G401.6 (cell line): Measurements from ENCODE around the gene LRRC74B.
"Not testable (repeated sequence)": the region's sequence is repeated elsewhere in the genome, so short reads cannot be mapped to it uniquely, and the experiment has no call there.

ENCODE experiments used
- FAIRE-seq: peaks from 2 replicates; lab custom pipeline; 2012; peaks lifted over from hg19 to GRCh38; lab: Jason Lieb, UNC

Gene LRRC74B

DNA sequence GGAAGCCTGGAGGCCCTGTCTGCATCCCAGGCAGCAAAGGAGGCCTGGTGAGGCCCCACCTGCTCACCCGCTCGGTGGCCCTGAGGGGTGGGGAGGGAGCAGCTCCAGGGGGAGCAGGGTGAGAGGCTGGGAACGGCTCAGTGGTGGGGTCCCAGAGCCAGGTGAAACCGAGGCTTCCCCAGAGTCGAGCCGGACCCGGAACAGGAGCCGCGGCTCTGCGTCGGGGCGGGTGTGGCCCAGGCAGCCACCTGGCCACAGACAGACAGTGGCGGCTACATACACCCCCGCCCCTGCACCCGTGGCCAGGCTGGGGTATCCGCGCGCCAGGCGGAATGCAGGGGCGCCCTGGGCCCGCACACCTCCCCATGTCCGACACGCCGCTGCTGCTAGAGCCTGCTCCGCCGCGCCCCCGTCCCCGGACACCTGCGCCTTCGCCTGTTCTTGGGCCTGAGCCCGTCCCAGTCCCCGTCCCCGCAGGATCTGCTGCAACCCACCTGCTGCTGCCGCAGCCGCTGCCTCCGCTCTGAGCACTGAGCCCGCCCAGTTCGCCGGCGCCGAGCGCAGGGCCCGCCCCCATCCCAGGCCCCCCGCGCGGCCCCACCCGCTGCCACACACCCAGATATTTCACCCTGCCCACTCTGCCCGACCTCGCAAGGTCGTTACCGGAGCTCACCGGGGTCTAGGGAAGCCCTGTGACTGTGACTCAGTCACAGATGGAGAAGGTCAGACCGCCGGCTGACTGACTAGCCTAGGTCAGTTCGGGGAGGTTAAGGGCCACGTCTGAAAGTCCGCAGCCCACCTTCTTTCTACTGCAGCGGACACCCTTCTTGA is 13.5 kb upstream of the LRRC74B start, which contains the start of gene SLC7A4:
TSS of gene SLC7A4 (minus strand) at position 525 of the 831 bp plus-strand sequence. CDS start 749 bp downstream, outside the sequence.
- no peak for FAIRE-seq

GRCh38 chr22:21032868-21033688 is 12.7 kb upstream of the LRRC74B start:
- no peak for FAIRE-seq

GRCh38 chr22:21033895-21034294 is 11.9 kb upstream of the LRRC74B start:
- no peak for FAIRE-seq

DNA sequence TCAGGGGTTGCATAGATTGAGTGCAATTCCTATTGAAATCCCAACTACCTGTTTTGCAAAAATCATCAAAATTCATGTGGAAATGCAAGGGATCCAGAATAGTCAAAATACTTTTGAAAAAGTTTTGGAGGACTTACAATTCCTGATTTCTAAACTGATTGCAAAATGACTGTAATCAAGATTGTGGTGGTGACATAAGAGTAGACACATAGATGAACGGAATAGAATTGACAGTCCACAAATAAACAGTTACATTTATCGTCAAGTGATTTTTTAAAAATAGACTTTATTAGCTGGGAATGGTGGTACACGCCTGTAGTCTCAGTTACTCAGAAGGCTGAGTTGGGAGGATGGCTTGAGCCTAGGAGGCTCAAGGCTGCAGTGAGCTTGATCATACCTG is 10.8 kb upstream of the LRRC74B start:
- no peak for FAIRE-seq

DNA sequence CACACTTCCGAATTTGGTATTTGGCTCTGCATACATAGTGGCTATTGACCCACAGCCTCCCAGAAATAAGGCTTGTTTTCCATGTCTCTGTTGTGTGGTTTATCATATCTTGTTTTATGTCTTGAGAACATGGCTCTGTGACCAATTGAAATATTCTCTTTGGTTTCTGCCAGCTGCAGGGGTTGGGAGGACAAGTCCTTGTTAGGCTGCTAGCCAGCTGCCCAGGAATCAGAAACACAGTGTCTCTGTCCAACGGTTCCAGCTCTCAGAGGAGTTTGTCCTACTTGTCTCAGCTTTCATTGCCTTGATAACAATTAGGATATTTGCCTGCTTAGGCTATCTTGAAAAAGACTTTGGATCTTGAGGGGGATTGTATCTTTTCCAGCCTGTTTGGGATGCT is 7.3 kb upstream of the LRRC74B start:
- no peak for FAIRE-seq

DNA sequence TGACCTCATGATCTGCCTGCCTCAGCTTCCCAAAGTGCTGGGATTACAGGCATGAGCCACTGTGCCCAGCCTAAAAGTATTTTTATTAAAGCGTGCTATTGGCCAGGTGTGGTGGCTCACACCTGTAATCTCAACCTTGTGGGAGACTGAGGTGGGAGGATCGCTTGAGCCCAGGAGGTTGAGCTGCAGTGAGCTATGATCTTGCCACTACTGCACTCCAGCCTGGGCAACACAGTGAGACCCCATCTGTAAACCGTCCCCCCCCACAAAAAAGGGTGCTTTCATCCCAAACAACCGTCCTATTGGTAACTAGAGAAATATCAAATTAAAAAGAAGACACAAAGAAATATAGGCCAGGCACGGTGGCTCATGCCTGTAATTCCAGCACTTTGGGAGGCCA is 6.6 kb upstream of the LRRC74B start:
- not testable (repeated sequence) for FAIRE-seq

DNA sequence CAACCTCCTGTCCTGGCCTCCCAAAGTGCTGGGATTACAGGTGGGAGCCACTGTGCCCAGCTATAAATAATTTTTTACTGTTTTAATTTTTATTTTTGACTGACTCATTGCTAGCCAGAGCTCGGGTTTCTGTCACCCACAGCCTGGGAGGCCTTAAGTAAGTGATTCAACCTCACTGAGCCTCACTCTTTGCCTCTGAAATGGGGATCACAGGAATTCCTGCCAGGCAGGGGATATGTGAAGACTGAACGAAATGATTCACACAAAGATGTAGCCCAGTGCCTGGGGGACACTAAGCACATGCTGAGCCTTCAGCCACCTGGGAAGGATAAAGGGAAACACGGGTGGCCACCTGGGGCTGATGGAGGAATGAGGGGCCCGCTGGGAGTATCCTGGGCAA is 3.8 kb upstream of the LRRC74B start:
- no peak for FAIRE-seq

DNA sequence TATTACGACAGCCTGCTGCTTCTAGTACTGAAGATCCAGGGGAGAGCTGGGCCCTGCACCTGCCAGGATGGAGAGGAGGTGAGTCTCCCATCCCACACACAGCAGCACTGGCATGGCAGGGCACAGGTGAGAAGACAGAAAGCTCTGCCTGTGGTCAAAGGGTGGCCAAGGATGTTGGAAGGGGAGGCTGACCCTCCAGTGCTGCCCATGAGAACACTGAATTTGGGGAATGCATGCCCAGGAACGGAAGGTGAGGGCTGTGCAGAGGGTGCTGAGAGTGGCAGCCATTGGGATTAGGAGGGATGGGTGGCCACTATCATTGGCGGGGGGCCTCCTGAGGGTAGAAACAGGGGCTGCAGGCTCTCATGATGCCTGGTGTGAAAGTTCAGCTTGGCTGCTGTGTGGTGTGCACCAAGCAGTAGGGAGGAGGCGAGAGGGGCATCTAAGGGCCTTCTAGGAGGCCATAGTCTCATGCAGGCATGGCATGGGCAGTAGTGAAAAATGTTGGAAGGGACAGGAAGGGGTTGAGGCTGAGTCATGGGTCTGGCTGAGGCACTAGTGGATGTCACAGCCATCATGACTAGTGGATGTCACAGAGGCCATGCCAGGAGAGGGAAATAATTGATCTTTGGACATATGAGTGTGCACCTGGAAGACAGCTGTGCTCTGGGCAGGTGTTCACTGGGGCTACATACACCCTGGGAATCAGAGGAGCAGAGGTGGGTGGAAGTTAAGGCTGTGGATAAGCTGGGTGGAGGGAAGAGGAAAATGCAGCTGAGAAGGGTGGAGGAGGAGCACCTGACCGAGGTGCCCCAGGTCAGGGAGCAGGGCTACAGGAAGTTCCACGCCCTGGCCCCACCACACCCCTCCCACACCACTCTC is 2.5 kb upstream of the LRRC74B start:
- FAIRE-seq = no peak

GRCh38 chr22:21043860-21044535 is 1.7 kb upstream of the LRRC74B start:
- no peak for FAIRE-seq

DNA sequence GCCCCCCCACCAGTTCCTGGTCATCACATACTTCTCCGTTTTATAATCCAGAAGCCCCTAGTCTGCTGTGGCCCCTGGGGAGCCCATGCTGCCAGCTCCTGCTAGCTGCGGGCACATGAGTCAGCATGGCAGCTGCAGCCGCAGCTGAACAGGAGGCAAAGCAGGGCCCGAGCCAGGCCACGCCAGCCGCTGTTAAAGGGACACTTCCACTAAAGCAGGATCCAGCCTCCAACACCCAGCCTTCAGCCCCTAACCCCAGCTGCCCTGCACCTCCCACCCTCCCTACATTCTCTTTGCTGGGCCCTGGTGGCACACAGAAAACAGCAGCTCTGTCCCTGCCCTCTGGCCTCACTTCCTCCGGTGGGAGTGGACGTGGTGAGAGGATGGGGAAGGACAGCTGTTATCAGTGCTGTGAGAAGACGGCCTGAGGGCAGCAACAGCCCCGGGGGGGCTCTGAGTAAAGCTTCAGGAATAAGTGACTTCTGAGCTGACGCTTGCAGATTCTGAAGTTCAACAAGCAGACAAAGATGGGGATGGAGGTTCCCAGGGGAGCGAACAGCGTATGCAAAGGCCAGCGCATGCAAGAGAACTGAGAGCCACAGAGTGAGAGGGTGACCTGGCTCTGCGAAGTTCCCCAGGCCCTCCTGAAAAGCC is 688 bp upstream of the LRRC74B start:
- no peak for FAIRE-seq

DNA sequence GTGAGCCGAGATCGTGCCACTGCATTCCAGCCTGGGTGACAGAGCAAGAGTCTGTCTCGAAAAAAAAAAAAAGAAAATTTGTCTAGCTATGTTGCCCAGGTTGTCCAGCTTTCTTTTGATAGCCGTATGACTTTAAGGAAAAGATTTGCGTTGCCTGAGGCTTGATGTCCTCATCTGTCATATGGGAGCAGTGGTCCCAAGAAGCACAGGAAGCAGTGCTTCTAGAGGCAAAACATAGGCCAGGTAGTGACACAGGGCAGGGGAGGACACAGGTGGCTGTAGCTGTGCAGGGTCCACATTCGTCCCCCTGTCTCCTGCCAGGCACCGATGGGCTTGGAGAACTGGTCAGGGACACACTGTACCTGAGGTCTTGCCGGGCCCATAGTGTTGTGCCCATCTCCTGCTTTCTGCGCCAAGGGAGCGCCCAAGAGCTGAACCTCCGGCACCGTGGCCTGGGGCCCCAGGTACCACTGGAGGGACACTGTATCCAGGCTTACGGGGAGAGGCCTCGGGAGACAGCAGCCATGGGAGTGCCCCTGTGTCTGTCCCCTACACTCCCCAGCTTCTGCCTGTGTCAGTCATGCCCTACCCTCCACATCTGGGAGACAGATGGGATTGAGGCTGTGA is 1.4 kb downstream of the LRRC74B start:
- FAIRE-seq = no peak

GRCh38 chr22:21047730-21048129 is 2.0 kb downstream of the LRRC74B start:
- FAIRE-seq = no peak

GRCh38 chr22:21048448-21048847 is 2.7 kb downstream of the LRRC74B start:
- FAIRE-seq = not testable (repeated sequence)

- FAIRE-seq = not testable (repeated sequence)
These were observed 3.2 kb downstream of the LRRC74B start for GRCh38 chr22:21048965-21049364.

- no peak for FAIRE-seq
These were observed 5.5 kb downstream of the LRRC74B start for GRCh38 chr22:21051145-21051830.

- FAIRE-seq = no peak
These were observed 6.2 kb downstream of the LRRC74B start for GRCh38 chr22:21051831-21052400.

GRCh38 chr22:21052715-21053459 is 7.1 kb downstream of the LRRC74B start:
- FAIRE-seq = no peak

DNA sequence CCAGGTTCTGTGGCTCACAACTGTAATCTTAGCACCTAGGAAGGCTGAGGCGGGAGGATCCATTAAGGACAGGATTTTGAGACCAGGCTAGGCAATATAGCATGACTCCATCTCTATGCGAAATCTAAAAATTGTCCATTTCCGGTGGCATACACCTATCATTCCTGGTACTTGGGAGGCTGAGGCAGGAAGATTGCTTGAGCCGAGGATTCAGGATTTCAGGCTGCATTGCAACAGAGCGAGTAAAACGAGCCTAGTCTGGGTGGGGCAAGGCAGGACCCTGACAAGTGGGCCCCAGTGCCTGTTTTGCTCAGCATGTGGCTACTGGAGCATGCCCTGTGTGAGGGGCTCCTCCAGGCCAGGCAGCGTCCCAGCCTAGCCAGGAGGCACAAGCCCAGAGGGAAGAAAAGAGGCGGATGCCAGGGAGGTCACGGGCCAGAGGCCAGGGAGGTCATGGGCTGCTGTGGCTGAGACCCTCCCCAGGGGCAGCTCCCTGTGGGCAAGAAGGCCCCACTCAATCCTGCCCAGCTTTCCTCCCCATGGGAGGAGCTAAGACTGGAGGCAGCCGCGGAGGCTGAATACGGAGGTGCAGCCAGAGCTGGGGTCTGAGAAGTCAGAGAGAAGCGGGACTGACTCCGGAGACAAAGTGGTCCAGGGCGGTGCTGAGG is 8.4 kb downstream of the LRRC74B start:
- no peak for FAIRE-seq
